GM12878 (cell line): Measurements from ENCODE around the gene GTSF1L. TPM values are rescaled to one million over a fixed set of nuclear protein-coding genes. Genes with fewer than 3 reads are reported as not detected.

Experiments
- BCLAF1 ChIP-seq: fragments of 450-650 bp; IDR thresholded peaks from 2 replicates; pipeline ENCODE4 v1.6.1; 2017; ENCODE audit warnings: antibody characterized with exemption, mild to moderate bottlenecking, moderate library complexity
- EP300 ChIP-seq, 2 experiments: fragments of 150-350 bp in 1 of 2; IDR thresholded peaks; 2 replicates each; pipeline ENCODE4 v1.6.1; 2011 to 2012; ENCODE audit warnings: low read depth in 2 of 2, low read length in 2 of 2, borderline replicate concordance in 1 of 2, improper control_type of control experiment in 1 of 2, inconsistent platforms in 1 of 2; ENCODE audit not compliant: control insufficient read depth in 1 of 2
- POLR2A ChIP-seq: IDR thresholded peaks from 2 replicates; pipeline ENCODE4 v1.6.1; 2011; ENCODE audit warnings: low read depth, mild to moderate bottlenecking, low read length
- RFX5 ChIP-seq: IDR thresholded peaks from 2 replicates; pipeline ENCODE4 v1.6.1; 2011; ENCODE audit warnings: low read depth, low read length, improper control_type of control experiment
- SKIL ChIP-seq: fragments of 450-650 bp; IDR thresholded peaks from 2 replicates; pipeline ENCODE4 v1.6.1; 2017; ENCODE audit warnings: mild to moderate bottlenecking, low read depth, inconsistent platforms; ENCODE audit not compliant: poor library complexity, severe bottlenecking
- polyA plus RNA-seq, 11 experiments: library from polyadenylated mRNA; depleted of rRNA in 4 of 11; unstranded in 6 of 11; stranded (reverse) in 5 of 11; fragments of >200 nt; fragmentation: Nextera tagmentation in 4 of 11; fragmentation: Illumina TruSeq in 1 of 11; extraction: Ambion mirVana in 4 of 11; extraction: Trizol in 1 of 11; gene quantifications; 1 replicate in 1 of 11; 2 replicates in 10 of 11; pipeline versions ENCODE4 v1.2.1 to v1.2.3, GENCODE V29; 2011 to 2016; ENCODE audit warnings: inconsistent platforms in 2 of 11, missing spikeins in 2 of 11, low read depth in 1 of 11
- total RNA-seq, 4 experiments: library from RNA; depleted of rRNA in 3 of 4; stranded (reverse); fragments of >200 nt in 3 of 4; fragmentation: Illumina TruSeq in 1 of 4; extraction: Trizol in 1 of 4; gene quantifications; 2 replicates each; pipeline versions ENCODE4 v1.2.1 to v1.2.3, GENCODE V29; 2013 to 2021
- TF ChIP-seq, protein P1 (sequence below): fragments of 450-650 bp; formaldehyde crosslinking; IDR thresholded peaks from 2 replicates; pipeline ENCODE4 v1.4.0; 2020; ENCODE audit warnings: mild to moderate bottlenecking, moderate library complexity
- TF ChIP-seq, protein P2 (sequence below): fragments of 450-650 bp; IDR thresholded peaks from 2 replicates; pipeline ENCODE4 v1.6.1; 2017; ENCODE audit warnings: borderline replicate concordance
- TF ChIP-seq, protein P3 (sequence below): fragments of 450-650 bp; formaldehyde crosslinking; IDR thresholded peaks from 2 replicates; pipeline ENCODE4 v1.4.0; 2022; ENCODE audit warnings: mild to moderate bottlenecking, moderate library complexity
- TF ChIP-seq, protein P4 (sequence below): fragments of 450-650 bp; IDR thresholded peaks from 2 replicates; pipeline ENCODE4 v1.6.1; 2016; ENCODE audit warnings: mild to moderate bottlenecking, moderate library complexity, borderline replicate concordance

Gene GTSF1L
- total and polyA plus RNA-seq, 10 of the 15 experiments (the other 5 are each of a cell fraction or from before 2014, with no cell fraction given) = 0.56 to 2.4 (median 1.3) TPM

DNA sequence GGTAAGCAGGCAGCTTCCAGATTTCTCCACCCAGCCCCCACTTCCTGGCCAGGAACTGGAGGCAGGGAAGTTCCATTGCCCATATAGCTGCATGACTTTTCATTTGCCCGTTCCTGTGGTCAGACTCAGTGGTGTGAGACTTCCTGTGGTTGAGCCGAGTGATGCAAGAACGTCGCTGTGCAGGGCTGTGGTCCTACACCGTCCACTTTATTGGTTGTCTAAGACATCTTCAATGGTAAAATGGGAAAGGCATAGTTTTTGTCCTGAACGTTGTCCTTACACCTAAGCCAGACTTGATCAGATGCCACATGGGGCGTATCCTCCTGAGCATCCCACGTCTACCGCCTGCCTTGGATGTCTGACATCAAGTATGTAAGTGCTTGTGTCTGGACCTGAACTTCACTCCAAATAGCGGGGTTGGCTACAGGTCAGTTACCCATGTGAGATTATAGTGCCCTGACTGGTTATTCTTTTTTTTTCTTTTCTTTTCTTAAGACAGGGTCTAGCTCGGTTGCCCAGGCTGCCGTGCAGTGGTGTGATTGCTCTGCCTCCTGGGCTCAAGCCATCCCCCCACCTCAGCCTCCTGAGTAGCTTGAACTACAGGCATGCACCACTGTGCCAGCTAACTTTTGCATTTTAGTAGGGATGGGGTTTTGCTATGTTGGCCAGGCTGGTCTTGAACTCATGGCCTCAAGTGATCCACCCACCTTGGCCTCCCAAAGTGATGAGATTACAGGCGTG lies 25.9 kb upstream of the GTSF1L start (continued):
- TF ChIP-seq, protein P1, sequence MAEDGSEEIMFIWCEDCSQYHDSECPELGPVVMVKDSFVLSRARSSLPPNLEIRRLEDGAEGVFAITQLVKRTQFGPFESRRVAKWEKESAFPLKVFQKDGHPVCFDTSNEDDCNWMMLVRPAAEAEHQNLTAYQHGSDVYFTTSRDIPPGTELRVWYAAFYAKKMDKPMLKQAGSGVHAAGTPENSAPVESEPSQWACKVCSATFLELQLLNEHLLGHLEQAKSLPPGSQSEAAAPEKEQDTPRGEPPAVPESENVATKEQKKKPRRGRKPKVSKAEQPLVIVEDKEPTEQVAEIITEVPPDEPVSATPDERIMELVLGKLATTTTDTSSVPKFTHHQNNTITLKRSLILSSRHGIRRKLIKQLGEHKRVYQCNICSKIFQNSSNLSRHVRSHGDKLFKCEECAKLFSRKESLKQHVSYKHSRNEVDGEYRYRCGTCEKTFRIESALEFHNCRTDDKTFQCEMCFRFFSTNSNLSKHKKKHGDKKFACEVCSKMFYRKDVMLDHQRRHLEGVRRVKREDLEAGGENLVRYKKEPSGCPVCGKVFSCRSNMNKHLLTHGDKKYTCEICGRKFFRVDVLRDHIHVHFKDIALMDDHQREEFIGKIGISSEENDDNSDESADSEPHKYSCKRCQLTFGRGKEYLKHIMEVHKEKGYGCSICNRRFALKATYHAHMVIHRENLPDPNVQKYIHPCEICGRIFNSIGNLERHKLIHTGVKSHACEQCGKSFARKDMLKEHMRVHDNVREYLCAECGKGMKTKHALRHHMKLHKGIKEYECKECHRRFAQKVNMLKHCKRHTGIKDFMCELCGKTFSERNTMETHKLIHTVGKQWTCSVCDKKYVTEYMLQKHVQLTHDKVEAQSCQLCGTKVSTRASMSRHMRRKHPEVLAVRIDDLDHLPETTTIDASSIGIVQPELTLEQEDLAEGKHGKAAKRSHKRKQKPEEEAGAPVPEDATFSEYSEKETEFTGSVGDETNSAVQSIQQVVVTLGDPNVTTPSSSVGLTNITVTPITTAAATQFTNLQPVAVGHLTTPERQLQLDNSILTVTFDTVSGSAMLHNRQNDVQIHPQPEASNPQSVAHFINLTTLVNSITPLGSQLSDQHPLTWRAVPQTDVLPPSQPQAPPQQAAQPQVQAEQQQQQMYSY (CRISPR knock-in tag) = no peak
- TF ChIP-seq EP300 (IDR thresholded peaks at IDR 0.05; ENCODE audit: borderline replicate concordance in 1 of 2, control insufficient read depth in 1 of 2, low read depth in 2 of 2, low read length in 2 of 2) (peak; percentile 95 to 96), SKIL (peak; percentile 97), RFX5 (no peak), POLR2A (no peak), BCLAF1 (no peak)
- TF ChIP-seq, protein P2, sequence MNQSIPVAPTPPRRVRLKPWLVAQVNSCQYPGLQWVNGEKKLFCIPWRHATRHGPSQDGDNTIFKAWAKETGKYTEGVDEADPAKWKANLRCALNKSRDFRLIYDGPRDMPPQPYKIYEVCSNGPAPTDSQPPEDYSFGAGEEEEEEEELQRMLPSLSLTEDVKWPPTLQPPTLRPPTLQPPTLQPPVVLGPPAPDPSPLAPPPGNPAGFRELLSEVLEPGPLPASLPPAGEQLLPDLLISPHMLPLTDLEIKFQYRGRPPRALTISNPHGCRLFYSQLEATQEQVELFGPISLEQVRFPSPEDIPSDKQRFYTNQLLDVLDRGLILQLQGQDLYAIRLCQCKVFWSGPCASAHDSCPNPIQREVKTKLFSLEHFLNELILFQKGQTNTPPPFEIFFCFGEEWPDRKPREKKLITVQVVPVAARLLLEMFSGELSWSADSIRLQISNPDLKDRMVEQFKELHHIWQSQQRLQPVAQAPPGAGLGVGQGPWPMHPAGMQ = peak; percentile 44; the same call in 1 of the 2 replicates
- TF ChIP-seq, protein P3, sequence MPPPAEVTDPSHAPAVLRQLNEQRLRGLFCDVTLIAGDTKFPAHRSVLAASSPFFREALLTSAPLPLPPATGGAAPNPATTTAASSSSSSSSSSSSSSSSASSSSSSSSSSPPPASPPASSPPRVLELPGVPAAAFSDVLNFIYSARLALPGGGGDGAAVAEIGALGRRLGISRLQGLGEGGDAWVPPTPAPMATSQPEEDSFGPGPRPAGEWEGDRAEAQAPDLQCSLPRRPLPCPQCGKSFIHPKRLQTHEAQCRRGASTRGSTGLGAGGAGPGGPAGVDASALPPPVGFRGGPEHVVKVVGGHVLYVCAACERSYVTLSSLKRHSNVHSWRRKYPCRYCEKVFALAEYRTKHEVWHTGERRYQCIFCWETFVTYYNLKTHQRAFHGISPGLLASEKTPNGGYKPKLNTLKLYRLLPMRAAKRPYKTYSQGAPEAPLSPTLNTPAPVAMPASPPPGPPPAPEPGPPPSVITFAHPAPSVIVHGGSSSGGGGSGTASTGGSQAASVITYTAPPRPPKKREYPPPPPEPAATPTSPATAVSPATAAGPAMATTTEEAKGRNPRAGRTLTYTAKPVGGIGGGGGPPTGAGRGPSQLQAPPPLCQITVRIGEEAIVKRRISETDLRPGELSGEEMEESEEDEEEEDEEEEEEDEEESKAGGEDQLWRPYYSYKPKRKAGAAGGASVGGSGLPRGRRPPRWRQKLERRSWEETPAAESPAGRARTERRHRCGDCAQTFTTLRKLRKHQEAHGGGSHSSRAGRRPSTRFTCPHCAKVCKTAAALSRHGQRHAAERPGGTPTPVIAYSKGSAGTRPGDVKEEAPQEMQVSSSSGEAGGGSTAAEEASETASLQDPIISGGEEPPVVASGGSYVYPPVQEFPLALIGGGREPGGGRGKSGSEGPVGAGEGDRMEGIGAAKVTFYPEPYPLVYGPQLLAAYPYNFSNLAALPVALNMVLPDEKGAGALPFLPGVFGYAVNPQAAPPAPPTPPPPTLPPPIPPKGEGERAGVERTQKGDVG = no peak
- TF ChIP-seq, protein P4, sequence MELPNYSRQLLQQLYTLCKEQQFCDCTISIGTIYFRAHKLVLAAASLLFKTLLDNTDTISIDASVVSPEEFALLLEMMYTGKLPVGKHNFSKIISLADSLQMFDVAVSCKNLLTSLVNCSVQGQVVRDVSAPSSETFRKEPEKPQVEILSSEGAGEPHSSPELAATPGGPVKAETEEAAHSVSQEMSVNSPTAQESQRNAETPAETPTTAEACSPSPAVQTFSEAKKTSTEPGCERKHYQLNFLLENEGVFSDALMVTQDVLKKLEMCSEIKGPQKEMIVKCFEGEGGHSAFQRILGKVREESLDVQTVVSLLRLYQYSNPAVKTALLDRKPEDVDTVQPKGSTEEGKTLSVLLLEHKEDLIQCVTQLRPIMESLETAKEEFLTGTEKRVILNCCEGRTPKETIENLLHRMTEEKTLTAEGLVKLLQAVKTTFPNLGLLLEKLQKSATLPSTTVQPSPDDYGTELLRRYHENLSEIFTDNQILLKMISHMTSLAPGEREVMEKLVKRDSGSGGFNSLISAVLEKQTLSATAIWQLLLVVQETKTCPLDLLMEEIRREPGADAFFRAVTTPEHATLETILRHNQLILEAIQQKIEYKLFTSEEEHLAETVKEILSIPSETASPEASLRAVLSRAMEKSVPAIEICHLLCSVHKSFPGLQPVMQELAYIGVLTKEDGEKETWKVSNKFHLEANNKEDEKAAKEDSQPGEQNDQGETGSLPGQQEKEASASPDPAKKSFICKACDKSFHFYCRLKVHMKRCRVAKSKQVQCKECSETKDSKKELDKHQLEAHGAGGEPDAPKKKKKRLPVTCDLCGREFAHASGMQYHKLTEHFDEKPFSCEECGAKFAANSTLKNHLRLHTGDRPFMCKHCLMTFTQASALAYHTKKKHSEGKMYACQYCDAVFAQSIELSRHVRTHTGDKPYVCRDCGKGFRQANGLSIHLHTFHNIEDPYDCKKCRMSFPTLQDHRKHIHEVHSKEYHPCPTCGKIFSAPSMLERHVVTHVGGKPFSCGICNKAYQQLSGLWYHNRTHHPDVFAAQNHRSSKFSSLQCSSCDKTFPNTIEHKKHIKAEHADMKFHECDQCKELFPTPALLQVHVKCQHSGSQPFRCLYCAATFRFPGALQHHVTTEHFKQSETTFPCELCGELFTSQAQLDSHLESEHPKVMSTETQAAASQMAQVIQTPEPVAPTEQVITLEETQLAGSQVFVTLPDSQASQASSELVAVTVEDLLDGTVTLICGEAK = no peak
